H1 (cell line): Measurements from ENCODE around the gene MEIS3. TPM values are rescaled to one million over a fixed set of nuclear protein-coding genes. Genes with fewer than 3 reads are reported as not detected.

ENCODE experiments used
- CTCF ChIA-PET: fragments of 300-600 bp; sonication (Branson Sonifier 250); formaldehyde crosslinking; loops from one replicate; lab custom pipeline; 2021; ENCODE audit not compliant: partially characterized antibody; lab: Charles Lee
- POLR2A ChIA-PET: fragments of 300-600 bp; sonication (Branson Sonifier 250); formaldehyde crosslinking; loops from one replicate; lab custom pipeline; 2021; ENCODE audit warnings: inconsistent platforms; ENCODE audit not compliant: partially characterized antibody; lab: Charles Lee
- DNase-seq, 2 experiments: peaks; one replicate each; pipeline versions ENCODE4 v3.0.0 to v3.0.0-alpha.2; 2010 to 2022; ENCODE audit warnings: low spot score in 2 of 2, low read depth in 1 of 2, mixed read lengths in 1 of 2
- FAIRE-seq: peaks from 2 replicates; lab custom pipeline; 2011; peaks lifted over from hg19 to GRCh38; lab: Jason Lieb, UNC
- H2AFZ ChIP-seq: 2 replicates; pipeline ENCODE4 v1.8.1; 2012; ENCODE audit warnings: low read length, inconsistent platforms
- H2AK5ac ChIP-seq: 2 replicates; pipeline ENCODE4 v1.6.1; 2013; ENCODE audit warnings: low read depth, low read length
- H2BK120ac ChIP-seq: replicated peaks from 2 replicates; pipeline ENCODE3; 2013; ENCODE audit warnings: low read depth, low read length, inconsistent platforms
- H2BK12ac ChIP-seq: 2 replicates; pipeline ENCODE4 v1.6.1; 2013; ENCODE audit warnings: low read depth, low read length
- H2BK15ac ChIP-seq: 2 replicates; pipeline ENCODE4 v1.6.1; 2013; ENCODE audit warnings: low read length
- H2BK20ac ChIP-seq: 2 replicates; pipeline ENCODE4 v1.6.1; 2013; ENCODE audit warnings: low read length
- H2BK5ac ChIP-seq: 2 replicates; pipeline ENCODE4 v1.6.1; 2013; ENCODE audit warnings: low read depth, low read length
- H3K14ac ChIP-seq: 2 replicates; pipeline ENCODE4 v1.6.1; 2013; ENCODE audit warnings: inconsistent platforms; ENCODE audit not compliant: insufficient read length
- H3K18ac ChIP-seq: 2 replicates; pipeline ENCODE4 v1.6.1; 2013; ENCODE audit warnings: low read length; ENCODE audit errors: extremely low read depth
- H3K23ac ChIP-seq: 2 replicates; pipeline ENCODE4 v1.6.1; 2013; ENCODE audit warnings: inconsistent platforms; ENCODE audit not compliant: insufficient read length
- H3K23me2 ChIP-seq: 2 replicates; pipeline ENCODE4 v1.6.1; 2013; ENCODE audit warnings: low read depth, low read length
- H3K27ac ChIP-seq: 2 replicates; pipeline ENCODE4 v1.6.1; 2011; ENCODE audit warnings: low read depth, low read length, inconsistent platforms
- H3K27me3 ChIP-seq, 4 experiments: replicated peaks in 1 of 4; 1 replicate in 1 of 4; 2 replicates in 3 of 4; pipeline versions ENCODE4 v1.6.1 to v1.8.1; 2011 to 2013; ENCODE audit warnings: low read length in 3 of 4, mild to moderate bottlenecking in 3 of 4, inconsistent platforms in 2 of 4, mixed read lengths in 2 of 4, moderate library complexity in 1 of 4; ENCODE audit not compliant: control insufficient read depth in 3 of 4, insufficient read depth in 3 of 4; ENCODE audit errors: extremely low read depth in 1 of 4
- H3K36me3 ChIP-seq, 4 experiments: 2 replicates each; pipeline versions ENCODE4 v1.6.1 to v1.8.1; 2011 to 2013; ENCODE audit warnings: mild to moderate bottlenecking in 4 of 4, low read length in 3 of 4, moderate library complexity in 2 of 4, control low read depth in 1 of 4, inconsistent platforms in 1 of 4; ENCODE audit not compliant: insufficient read depth in 4 of 4, control insufficient read depth in 2 of 4
- H3K4ac ChIP-seq: replicated peaks from 2 replicates; pipeline ENCODE3; 2013; ENCODE audit warnings: low read length, low read depth, mixed read lengths, inconsistent platforms; ENCODE audit not compliant: insufficient read length
- H3K4me1 ChIP-seq, 4 experiments: replicated peaks in 1 of 4; 1 replicate in 1 of 4; 2 replicates in 3 of 4; pipeline versions ENCODE4 v1.6.1 to v1.8.1; 2011 to 2013; ENCODE audit warnings: low read length in 3 of 4, inconsistent platforms in 2 of 4, mixed read lengths in 1 of 4; ENCODE audit not compliant: insufficient read depth in 4 of 4, control insufficient read depth in 3 of 4
- H3K4me2 ChIP-seq, 2 experiments: 2 replicates each; pipeline versions ENCODE4 v1.6.1 to v1.8.1; 2011 to 2013; ENCODE audit warnings: low read depth in 2 of 2, low read length in 2 of 2, control low read depth in 1 of 2, inconsistent platforms in 1 of 2, mild to moderate bottlenecking in 1 of 2; ENCODE audit not compliant: insufficient read depth in 1 of 2
- H3K4me3 ChIP-seq, 4 experiments: fragments of 200-600, 300-600 bp in 1 of 4; sonication (generic), shearing (Covaris generic), sonication (Bioruptor Twin) in 1 of 4; 2 replicates each; pipeline versions ENCODE4 v1.5.1 to v1.8.1; 2011 to 2016; ENCODE audit warnings: low read length in 4 of 4, low read depth in 3 of 4, control low read depth in 2 of 4, inconsistent platforms in 2 of 4, mild to moderate bottlenecking in 2 of 4, mixed read lengths in 1 of 4, moderate library complexity in 1 of 4; ENCODE audit not compliant: insufficient read depth in 2 of 4; ENCODE audit errors: extremely low read depth in 1 of 4
- H3K56ac ChIP-seq: replicated peaks from 2 replicates; pipeline ENCODE3; 2013; ENCODE audit warnings: low read depth, mild to moderate bottlenecking, mixed read lengths, low read length, inconsistent platforms; ENCODE audit not compliant: insufficient read length
- H3K79me1 ChIP-seq: 2 replicates; pipeline ENCODE4 v1.6.1; 2013; ENCODE audit warnings: low read depth, low read length, control low read depth
- H3K79me2 ChIP-seq, 2 experiments: 2 replicates each; pipeline versions ENCODE4 v1.6.1 to v1.8.1; 2012 to 2013; ENCODE audit warnings: low read length in 2 of 2, mild to moderate bottlenecking in 2 of 2, inconsistent platforms in 1 of 2; ENCODE audit not compliant: insufficient read depth in 2 of 2, control insufficient read depth in 1 of 2
- H3K9ac ChIP-seq, 4 experiments: replicated peaks in 1 of 4; 1 replicate in 1 of 4; 2 replicates in 3 of 4; pipeline versions ENCODE4 v1.6.1 to v1.8.1; 2011 to 2013; ENCODE audit warnings: low read depth in 3 of 4, low read length in 3 of 4, control low read depth in 2 of 4, mild to moderate bottlenecking in 2 of 4, moderate library complexity in 2 of 4, inconsistent platforms in 1 of 4; ENCODE audit errors: extremely low read depth in 1 of 4
- H3K9me3 ChIP-seq, 2 experiments: 2 replicates each; pipeline versions ENCODE4 v1.6.1 to v1.8.1; 2012 to 2013; ENCODE audit warnings: mild to moderate bottlenecking in 2 of 2, moderate library complexity in 2 of 2, control low read depth in 1 of 2, inconsistent platforms in 1 of 2, low read depth in 1 of 2, low read length in 1 of 2, mixed read lengths in 1 of 2; ENCODE audit not compliant: insufficient read depth in 2 of 2
- H4K20me1 ChIP-seq, 2 experiments: replicated peaks in 1 of 2; 2 replicates each; pipeline versions ENCODE3 to v1.8.1; 2011 to 2013; ENCODE audit warnings: inconsistent platforms in 2 of 2, low read length in 2 of 2, mild to moderate bottlenecking in 1 of 2; ENCODE audit not compliant: insufficient read depth in 2 of 2, control insufficient read depth in 1 of 2
- H4K5ac ChIP-seq: 2 replicates; pipeline ENCODE4 v1.6.1; 2013; ENCODE audit warnings: low read length, low read depth, mixed read lengths, inconsistent platforms; ENCODE audit not compliant: insufficient read length
- H4K8ac ChIP-seq: 2 replicates; pipeline ENCODE4 v1.8.0; 2013; ENCODE audit warnings: mild to moderate bottlenecking, moderate library complexity, low read length, inconsistent platforms; ENCODE audit not compliant: insufficient read depth; ENCODE audit errors: extremely low read depth
- H4K91ac ChIP-seq: replicated peaks from 2 replicates; pipeline ENCODE3; 2013; ENCODE audit warnings: low read length, mixed read lengths, inconsistent platforms; ENCODE audit not compliant: insufficient read length
- CHD1 ChIP-seq: IDR thresholded peaks from 2 replicates; pipeline ENCODE4 v1.6.1; 2012; ENCODE audit warnings: low read depth, low read length, improper control_type of control experiment
- EZH2 ChIP-seq: fragments of 200-600 bp; sonication (generic); IDR thresholded peaks from 2 replicates; pipeline ENCODE4 v1.7.1; 2012; ENCODE audit warnings: low read depth, mild to moderate bottlenecking, moderate library complexity, low read length, inconsistent platforms; ENCODE audit not compliant: severe bottlenecking
- KDM4A ChIP-seq: IDR thresholded peaks from one replicate; pipeline ENCODE4 v1.7.1; 2012; ENCODE audit warnings: low read depth, mild to moderate bottlenecking, moderate library complexity, low read length, inconsistent platforms; ENCODE audit not compliant: severe bottlenecking
- MAX ChIP-seq: IDR thresholded peaks from 2 replicates; pipeline ENCODE4 v1.6.1; 2012; ENCODE audit warnings: inconsistent platforms
- RNF2 ChIP-seq: fragments of 200-900, 300-1000 bp; sonication (generic); IDR thresholded peaks from 2 replicates; pipeline ENCODE4 v1.7.1; 2016; ENCODE audit warnings: borderline replicate concordance, low read depth, mild to moderate bottlenecking, antibody characterized with exemption, low read length; ENCODE audit not compliant: poor library complexity, severe bottlenecking; ENCODE audit errors: missing control alignments
- SAP30 ChIP-seq: fragments of 300-600 bp; sonication (generic); IDR thresholded peaks from 2 replicates; pipeline ENCODE4 v1.7.1; 2012; ENCODE audit warnings: low read length, moderate library complexity, mild to moderate bottlenecking, inconsistent platforms; ENCODE audit not compliant: insufficient read depth, insufficient replicate concordance
- SIN3A ChIP-seq, 2 experiments: IDR thresholded peaks in 1 of 2; conservative IDR thresholded peaks in 1 of 2; 2 replicates each; pipeline ENCODE4 v1.6.1; 2011 to 2012; ENCODE audit warnings: low read length in 2 of 2, improper control_type of control experiment in 1 of 2, low read depth in 1 of 2, mild to moderate bottlenecking in 1 of 2
- SUZ12 ChIP-seq: fragments of 200-600 bp; sonication (generic); IDR thresholded peaks from 2 replicates; pipeline ENCODE4 v1.6.1; 2012; ENCODE audit warnings: mild to moderate bottlenecking, inconsistent platforms, low read length, moderate library complexity, mixed read lengths
- WGBS, 2 experiments: shearing (Covaris generic) in 1 of 2; methylation state at CpG; one replicate each; pipeline versions ENCODE4 v1.1.6 to v1.1.7; 2013 to 2015; ENCODE audit warnings: low lambda C conversion rate in 2 of 2, mixed read lengths in 2 of 2, inconsistent platforms in 1 of 2, low coverage in 1 of 2, missing lambda C conversion rate in 1 of 2; ENCODE audit not compliant: insufficient replicate concordance in 2 of 2, insufficient coverage in 1 of 2, insufficient read length in 1 of 2; ENCODE audit errors: extremely low coverage in 1 of 2, missing lambda C conversion rate in 1 of 2; 5-methylcytosine and 5-hydroxymethylcytosine counted together
- polyA plus RNA-seq, 7 experiments: library from polyadenylated mRNA; depleted of rRNA in 3 of 7; stranded (reverse) in 5 of 7; unstranded in 2 of 7; fragments of >200 nt in 5 of 7; fragments of 200-250 nt in 2 of 7; gene quantifications; 1 replicate in 5 of 7; 2 replicates in 1 of 7; 4 replicates in 1 of 7; pipeline versions ENCODE4 v1.2.1 to v1.2.3, GENCODE V29; 2011 to 2013; ENCODE audit warnings: missing spikeins in 2 of 7, mixed read lengths in 2 of 7
- total RNA-seq: library from RNA; stranded (reverse); fragmentation: NEBNext Ultra II Directional; extraction: Animal tissue kit (Norgen Biotek cat#: 25700); gene quantifications from 2 replicates; pipeline ENCODE4 v1.2.1, GENCODE V29; 2021

Gene MEIS3
- total and polyA plus RNA-seq, 2 of the 8 experiments (the other 6 are each of a cell fraction or from before 2014, with no cell fraction given), result 24.5 to 28.2 TPM

- Histone ChIP-seq H2BK15ac (peak overlapping the region; percentile 98), H3K4ac (no peak overlapping the region), H3K23me2 (peaks cover 36% of the 10 kb centered on the region), H3K27me3 (peaks cover 31 to 70% (median 68%) of the 10 kb centered on the region in 4 experiments), H2BK5ac (no peak overlapping the region; the same call in 1 of the 2 replicates), H3K23ac (no peak overlapping the region), H2BK12ac (peak overlapping the region; percentile 93; the same call in 1 of the 2 replicates), H3K4me3 (peak overlapping the region; percentile 41 to 75 (median 58)), H3K18ac (peak overlapping the region; percentile 87), H3K79me1 (no peaks in the 10 kb centered on the region), H3K9ac (peak overlapping the region in 1 of 4 experiments; percentile 4; a peak in 2 of 7 replicates), H4K91ac (no peak overlapping the region), H4K5ac (no peak overlapping the region), H3K9me3 (no peaks in the 10 kb centered on the region), H3K27ac (no peak overlapping the region), H2AK5ac (peak overlapping the region; percentile 17), H4K8ac (0 out of 2 replicates have a peak overlapping the region, but pooled peaks have one; percentile 39), H3K79me2 (no peaks in the 10 kb centered on the region), H4K20me1 (peaks cover 5 to 12% of the 10 kb centered on the region in 2 experiments), H2BK120ac (no peak overlapping the region), H3K56ac (no peak overlapping the region), H2BK20ac (peak overlapping the region; percentile 88), H3K4me1 (peaks cover 6 to 34% (median 19%) of the 10 kb centered on the region in 4 experiments), H3K4me2 (peak overlapping the region; percentile 92 to 96), H2AFZ (no peak overlapping the region), H3K36me3 (peaks cover 0 to 3% (median 0%) of the 10 kb centered on the region in 4 experiments; a peak in 1 of 8 replicates), H3K14ac (no peak overlapping the region)
- POLR2A ChIA-PET, result interaction anchor here (0.5 to 1.7 kb wide), 12 partner anchors 10 to 1456 kb away, joined by 3 to 7 read pairs (median 4); partner anchors contain the start of gene DHX34
- WGBS, 2 experiments, result 5% methylated on average over 31 of the region's 34 CpGs; no CpG with 5 or more reads in 1 of the 2 experiments
- CTCF ChIA-PET, result interaction anchor here (1.0 to 5.2 kb wide), 6 partner anchors 10 to 289 kb away, joined by 3 to 32 read pairs (median 3); no protein-coding TSS in a partner anchor
- FAIRE-seq, result no peak
- peak in 1 of 2 experiments; percentile 69 for DNase-seq
- TF ChIP-seq SUZ12 (peak; percentile 60; the same call in 1 of the 2 replicates), SAP30 (peak; percentile 86), SIN3A (conservative IDR thresholded peaks at IDR 0.05 in 1 of 2, IDR thresholded peaks at IDR 0.05 in 1 of 2; ENCODE audit: low read depth in 1 of 2, low read length in 2 of 2) (peak; percentile 10 to 13; a peak in 1 of 4 replicates), CHD1 (no peak), EZH2 (peak; percentile 60), RNF2 (peak; percentile 24), MAX (peak; percentile 62), KDM4A (peak; percentile 4)
These were observed 1.3 kb downstream of the MEIS3 start for GRCh38 chr19:47417746-47418691.
